ENCODE results near the gene SKI.
A peak's percentile ranks its signal among the peaks of the same experiment; 100 is the strongest.
"Not testable (repeated sequence)": the region's sequence is repeated elsewhere in the genome, so short reads cannot be mapped to it uniquely, and the experiment has no call there.

Gene SKI

GRCh38 chr1:2255420-2256369 lies 27.6 kb downstream of the SKI start:
- DNase-seq (ENCODE audit: insufficient read length), result no peak
- TF ChIP-seq POLR2A (IDR thresholded peaks at IDR 0.05; ENCODE audit: low read depth, low read length), result no peak
- no peak for TF ChIP-seq TAF1 (IDR thresholded peaks at IDR 0.05; ENCODE audit: borderline replicate concordance, low read depth, low read length)
- TF ChIP-seq POLR2AphosphoS5 (IDR thresholded peaks at IDR 0.05; ENCODE audit: low read depth, low read length), result no peak
- peak; percentile 88 for FAIRE-seq

- DNase-seq (ENCODE audit: insufficient read length) (no peak), FAIRE-seq (no peak)
- TF ChIP-seq POLR2A (IDR thresholded peaks at IDR 0.05; ENCODE audit: low read depth, low read length) (no peak), TAF1 (IDR thresholded peaks at IDR 0.05; ENCODE audit: borderline replicate concordance, low read depth, low read length) (no peak), POLR2AphosphoS5 (IDR thresholded peaks at IDR 0.05; ENCODE audit: low read depth, low read length) (no peak)
These were observed 28.5 kb downstream of the SKI start for GRCh38 chr1:2256435-2257244.

- DNase-seq (ENCODE audit: insufficient read length) (no peak), FAIRE-seq (no peak)
- TF ChIP-seq POLR2A (IDR thresholded peaks at IDR 0.05; ENCODE audit: low read depth, low read length) (no peak), TAF1 (IDR thresholded peaks at IDR 0.05; ENCODE audit: borderline replicate concordance, low read depth, low read length) (no peak), POLR2AphosphoS5 (IDR thresholded peaks at IDR 0.05; ENCODE audit: low read depth, low read length) (no peak)
These were observed 29.1 kb downstream of the SKI start for GRCh38 chr1:2257245-2257627.

DNA sequence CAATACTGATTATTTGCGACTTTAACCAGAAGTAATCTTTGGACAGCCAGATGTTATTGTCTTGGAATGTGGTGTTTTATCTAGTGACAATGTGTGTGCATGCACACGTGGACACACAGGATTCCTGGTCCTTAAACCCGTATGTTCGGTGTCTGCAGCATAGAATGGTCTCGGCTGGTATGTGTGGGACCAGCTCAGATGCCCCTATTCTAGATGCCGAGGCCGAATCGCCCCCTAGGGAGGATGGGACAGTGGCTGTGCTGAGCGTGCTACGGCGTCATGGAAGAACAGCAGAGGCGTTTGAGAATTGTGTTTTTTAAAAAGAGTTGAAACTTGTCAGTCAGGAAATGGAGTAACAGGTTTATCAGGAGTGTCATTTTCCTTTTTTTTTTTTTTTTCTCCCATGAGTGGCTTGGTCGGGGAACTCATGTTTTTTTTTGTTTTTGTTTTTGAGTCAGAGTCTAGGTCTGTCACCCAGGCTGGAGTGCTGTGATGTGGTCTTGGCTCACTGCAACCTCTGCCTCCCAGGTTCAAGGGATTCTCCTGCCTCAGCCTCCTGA lies 30.1 kb downstream of the SKI start:
- DNase-seq (ENCODE audit: insufficient read length), result no peak
- TF ChIP-seq POLR2AphosphoS5 (IDR thresholded peaks at IDR 0.05; ENCODE audit: low read depth, low read length), result no peak
- TF ChIP-seq TAF1 (IDR thresholded peaks at IDR 0.05; ENCODE audit: borderline replicate concordance, low read depth, low read length), result no peak
- no peak for TF ChIP-seq POLR2A (IDR thresholded peaks at IDR 0.05; ENCODE audit: low read depth, low read length)
- no peak for FAIRE-seq

DNA sequence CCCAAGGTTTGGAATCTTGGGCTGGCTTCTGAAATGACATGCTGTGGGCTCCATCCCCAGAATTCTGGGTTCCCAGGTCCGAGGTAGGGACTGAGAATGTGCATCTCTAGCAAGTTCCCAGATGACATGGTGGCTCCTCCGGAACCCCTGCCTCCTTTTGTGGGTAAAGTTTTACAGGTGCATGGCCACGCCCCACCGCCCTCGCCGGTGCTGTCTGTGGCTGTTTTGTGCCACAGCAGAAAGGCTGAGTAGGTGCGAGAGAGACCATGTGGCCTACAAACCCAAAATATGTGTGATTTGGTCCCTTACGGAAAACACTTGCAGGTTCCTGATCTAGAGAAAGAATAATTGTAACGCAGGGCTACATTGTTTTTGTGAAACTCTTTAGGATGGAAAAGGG lies 30.9 kb downstream of the SKI start:
- no peak for FAIRE-seq
- DNase-seq (ENCODE audit: insufficient read length), result no peak
- no peak for TF ChIP-seq POLR2AphosphoS5 (IDR thresholded peaks at IDR 0.05; ENCODE audit: low read depth, low read length)
- TF ChIP-seq POLR2A (IDR thresholded peaks at IDR 0.05; ENCODE audit: low read depth, low read length), result no peak
- TF ChIP-seq TAF1 (IDR thresholded peaks at IDR 0.05; ENCODE audit: borderline replicate concordance, low read depth, low read length), result no peak

DNA sequence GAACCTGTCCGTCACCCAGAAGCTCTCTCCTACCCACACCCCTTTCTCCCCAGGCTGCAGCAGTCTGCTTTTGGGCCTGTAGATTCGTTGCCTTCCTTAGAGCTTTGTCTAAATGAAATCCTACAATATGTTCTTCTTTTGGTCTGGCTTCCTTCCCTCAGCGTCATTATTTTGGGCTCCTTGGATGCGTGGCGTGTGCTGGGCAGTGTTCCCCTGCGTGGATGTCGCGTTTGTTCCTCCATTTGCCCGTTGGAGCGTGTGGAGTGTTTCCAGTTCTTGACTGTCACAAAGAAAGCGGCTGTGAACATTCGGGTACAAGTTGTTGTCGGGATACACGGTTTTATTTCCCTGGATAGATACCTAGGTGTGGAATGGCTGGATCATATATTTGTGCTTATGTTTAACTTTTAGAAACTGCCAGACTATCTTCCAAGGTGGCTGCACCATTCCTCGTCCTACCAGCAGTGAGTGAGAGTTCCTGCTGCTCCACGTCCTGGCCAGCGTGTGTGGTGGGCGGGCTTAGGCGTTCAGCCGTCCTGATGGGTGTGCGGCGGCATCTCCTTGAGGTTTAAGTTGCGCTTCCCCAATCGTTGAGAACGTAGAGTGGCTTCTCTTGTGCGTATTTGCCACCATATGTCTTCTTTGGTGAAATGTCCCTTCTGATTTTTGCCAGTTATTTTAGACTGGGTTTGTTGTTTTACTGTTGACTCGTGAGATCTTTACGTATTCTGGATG lies 31.7 kb downstream of the SKI start:
- DNase-seq (ENCODE audit: insufficient read length) (no peak), FAIRE-seq (no peak)
- TF ChIP-seq TAF1 (IDR thresholded peaks at IDR 0.05; ENCODE audit: borderline replicate concordance, low read depth, low read length) (no peak), POLR2AphosphoS5 (IDR thresholded peaks at IDR 0.05; ENCODE audit: low read depth, low read length) (no peak), POLR2A (IDR thresholded peaks at IDR 0.05; ENCODE audit: low read depth, low read length) (no peak)

- not testable (repeated sequence) for FAIRE-seq; DNase-seq (ENCODE audit: insufficient read length)
These were observed 32.4 kb downstream of the SKI start for GRCh38 chr1:2260470-2260869.

GRCh38 chr1:2260917-2261316 lies 32.8 kb downstream of the SKI start:
- no peak for DNase-seq (ENCODE audit: insufficient read length)
- no peak for FAIRE-seq
- TF ChIP-seq POLR2AphosphoS5 (IDR thresholded peaks at IDR 0.05; ENCODE audit: low read depth, low read length) (no peak), POLR2A (IDR thresholded peaks at IDR 0.05; ENCODE audit: low read depth, low read length) (no peak), TAF1 (IDR thresholded peaks at IDR 0.05; ENCODE audit: borderline replicate concordance, low read depth, low read length) (no peak)

DNA sequence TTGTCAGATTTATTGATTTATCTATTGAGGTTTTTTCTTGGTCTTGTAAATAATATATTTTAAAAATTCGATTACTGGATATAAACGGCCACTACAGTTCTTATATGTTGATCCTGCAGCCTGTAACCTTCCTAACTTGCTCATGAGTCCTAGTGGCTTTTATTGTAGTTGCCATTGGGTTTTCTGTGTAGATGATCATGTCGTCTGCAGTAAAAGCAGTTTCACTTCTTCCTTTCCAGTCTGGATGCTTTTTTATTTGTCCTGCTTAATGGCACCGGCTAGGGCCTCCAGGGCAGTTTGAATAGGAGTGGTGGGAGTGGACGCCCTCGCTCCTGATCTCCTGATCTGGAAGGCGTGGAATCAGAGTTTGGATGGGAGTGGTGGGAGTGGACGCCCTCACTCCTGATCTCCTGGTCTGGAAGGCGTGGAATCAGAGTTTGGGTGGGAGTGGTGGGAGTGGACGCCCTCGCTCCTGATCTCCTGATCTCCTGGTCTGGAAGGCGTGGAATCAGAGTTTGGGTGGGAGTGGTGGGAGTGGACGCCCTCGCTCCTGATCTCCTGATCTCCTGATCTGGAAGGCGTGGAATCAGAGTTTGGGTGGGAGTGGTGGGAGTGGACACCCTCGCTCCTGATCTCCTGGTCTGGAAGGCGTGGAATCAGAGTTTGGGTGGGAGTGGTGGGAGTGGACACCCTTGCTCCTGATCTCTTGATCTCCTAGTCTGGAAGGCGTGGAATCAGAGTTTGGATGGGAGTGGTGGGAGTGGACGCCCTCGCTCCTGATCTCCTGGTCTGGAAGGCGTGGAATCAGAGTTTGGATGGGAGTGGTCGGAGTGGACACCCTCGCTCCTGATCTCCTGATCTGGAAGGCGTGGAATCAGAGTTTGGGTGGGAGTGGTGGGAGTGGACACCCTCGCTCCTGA lies 33.6 kb downstream of the SKI start:
- FAIRE-seq, result not testable (repeated sequence)

GRCh38 chr1:2266301-2266975 lies 38.3 kb downstream of the SKI start:
- DNase-seq (ENCODE audit: insufficient read length), result no peak
- no peak for FAIRE-seq
- no peak for TF ChIP-seq POLR2A (IDR thresholded peaks at IDR 0.05; ENCODE audit: low read depth, low read length)
- no peak for TF ChIP-seq POLR2AphosphoS5 (IDR thresholded peaks at IDR 0.05; ENCODE audit: low read depth, low read length)
- TF ChIP-seq TAF1 (IDR thresholded peaks at IDR 0.05; ENCODE audit: borderline replicate concordance, low read depth, low read length), result no peak

More for the DNA sequence above, 33.6 kb downstream of the SKI start:
- not testable (repeated sequence) for DNase-seq (ENCODE audit: insufficient read length)

All from GM12892 (cell line).